Omental fat pad (tissue), 4 donors: ENCODE data around the gene NPBWR2. TPM values are rescaled to one million over a fixed set of nuclear protein-coding genes. Genes with fewer than 3 reads are reported as not detected.

Experiments
- ATAC-seq: fragments of 150-250 bp; one replicate; pipeline ENCODE4 v1.9.1; 2016; ENCODE audit warnings: mild to moderate bottlenecking, moderate library complexity; ENCODE audit not compliant: low FRiP score
- DNase-seq: peaks from one replicate; pipeline ENCODE4 v3.0.0-alpha.2; 2019; ENCODE audit warnings: low spot score
- CTCF ChIP-seq, 3 donors: fragments of 450-650 bp; IDR thresholded peaks; one replicate each; pipeline ENCODE4 v1.5.1; 2016 to 2017; ENCODE audit warnings: antibody characterized with exemption in 3 of 3, mild to moderate bottlenecking in 3 of 3, moderate library complexity in 2 of 3
- total RNA-seq, 4 donors: library from RNA; depleted of rRNA; stranded (reverse); fragments of >200 nt; gene quantifications; one replicate each; pipeline ENCODE4 v1.1.0, GENCODE V29; 2016

NPBWR2 gene
- not detected for total RNA-seq

GRCh38 chr20:64106981-64107735 is at the start of gene NPBWR2:
Gene NPBWR2 (minus strand): TSS chr20:64107565. CDS start chr20:64106831, 734 bp downstream.
- no peak for TF ChIP-seq CTCF (IDR thresholded peaks at IDR 0.05)
- ATAC-seq (no peak), DNase-seq (peak; percentile 16)

- ATAC-seq (no peak), DNase-seq (no peak)
- no peak for TF ChIP-seq CTCF (IDR thresholded peaks at IDR 0.05)
These were observed 48.9 kb upstream of the NPBWR2 start for GRCh38 chr20:64156136-64156885.

GRCh38 chr20:64155258-64156135 is 48.1 kb upstream of the NPBWR2 start:
- ATAC-seq: no peak
- TF ChIP-seq CTCF (IDR thresholded peaks at IDR 0.05): no peak
- DNase-seq: no peak

GRCh38 chr20:64154590-64155257 is 47.4 kb upstream of the NPBWR2 start:
- DNase-seq: no peak
- ATAC-seq: no peak
- TF ChIP-seq CTCF (IDR thresholded peaks at IDR 0.05): no peak

GRCh38 chr20:64153861-64154589 is 46.7 kb upstream of the NPBWR2 start:
- ATAC-seq (no peak), DNase-seq (no peak)
- TF ChIP-seq CTCF (IDR thresholded peaks at IDR 0.05): no peak

- DNase-seq (no peak), ATAC-seq (no peak)
- no peak for TF ChIP-seq CTCF (IDR thresholded peaks at IDR 0.05)
These were observed 46.0 kb upstream of the NPBWR2 start for GRCh38 chr20:64153410-64153809.
